Spleen (tissue), 7 donors: Measurements from ENCODE around the gene NDUFS7.

Experiments
- CTCF ChIP-seq, 11 experiments: fragments of 200-600 bp in 7 of 11; fragments of 450-650 bp in 4 of 11; sonication (generic) in 4 of 11; IDR thresholded peaks in 8 of 11; conservative IDR thresholded peaks in 3 of 11; 1 replicate in 7 of 11; 2 replicates in 4 of 11; pipeline versions ENCODE4 v1.4.0 to v1.8.0; 2016 to 2021; ENCODE audit warnings: antibody characterized with exemption in 11 of 11, inconsistent platforms in 4 of 11, mild to moderate bottlenecking in 1 of 11
- POLR2A ChIP-seq, 3 donors: fragments of 450-650 bp; IDR thresholded peaks; one replicate each; pipeline ENCODE4 v1.5.1; 2017; ENCODE audit warnings: antibody characterized with exemption in 3 of 3, mild to moderate bottlenecking in 1 of 3
- POLR2AphosphoS5 ChIP-seq, 3 donors: sonication (generic); formaldehyde crosslinking; IDR thresholded peaks; one replicate each; pipeline ENCODE4 v1.5.1; 2017; ENCODE audit warnings: antibody characterized with exemption in 3 of 3
- donor health status: DM: no; HTN: no; CAD: no; lungs with moderate emphysema.
- donor health status: DM: no; HTN: no; CAD: no.
- donor health status: DM: no; HTN: no; CAD: no.

GRCh38 chr19:1377176-1377964, 6.3 kb upstream of the NDUFS7 start:
- TF ChIP-seq POLR2A (IDR thresholded peaks at IDR 0.05) = no peak
- no peak for TF ChIP-seq CTCF (IDR thresholded peaks at IDR 0.05 in 8 of 11, conservative IDR thresholded peaks at IDR 0.05 in 3 of 11)
- peak in 1 of 3 donors; percentile 9 for TF ChIP-seq POLR2AphosphoS5 (IDR thresholded peaks at IDR 0.05)
